RWPE1 (cell line): ENCODE results near the gene CDK5.
"Not testable (repeated sequence)": the region's sequence is repeated elsewhere in the genome, so short reads cannot be mapped to it uniquely, and the experiment has no call there.

Experiments used
- CTCF ChIA-PET: fragments of 350-600 bp; sonication (Branson Sonifier 250); formaldehyde crosslinking; extraction: SDS; loops from one replicate; lab custom pipeline; 2021; lab: Yijun Ruan, JAX
- POLR2A ChIA-PET: fragments of 400-600 bp; formaldehyde crosslinking; extraction: SDS; loops from one replicate; lab custom pipeline; 2020; ENCODE audit warnings: antibody characterized with exemption; ENCODE audit not compliant: low non-redundant PET; lab: Yijun Ruan, JAX
- DNase-seq: peaks from one replicate; pipeline ENCODE4 v3.0.0; 2012; ENCODE audit warnings: low spot score
- H3K27ac ChIP-seq: fragments of 450-650 bp; 2 replicates; pipeline ENCODE4 v1.5.1; 2017
- TF ChIP-seq, protein P1 (sequence below): fragments of 450-650 bp; conservative IDR thresholded peaks from 2 replicates; pipeline ENCODE4 v1.5.1; 2017; ENCODE audit warnings: low read depth, mild to moderate bottlenecking

CDK5 gene

GRCh38 chr7:151045967-151046366 is 11.7 kb downstream of the CDK5 start:
- ChIA-PET CTCF (no interaction called here), POLR2A (no interaction called here)
- TF ChIP-seq, protein P1, sequence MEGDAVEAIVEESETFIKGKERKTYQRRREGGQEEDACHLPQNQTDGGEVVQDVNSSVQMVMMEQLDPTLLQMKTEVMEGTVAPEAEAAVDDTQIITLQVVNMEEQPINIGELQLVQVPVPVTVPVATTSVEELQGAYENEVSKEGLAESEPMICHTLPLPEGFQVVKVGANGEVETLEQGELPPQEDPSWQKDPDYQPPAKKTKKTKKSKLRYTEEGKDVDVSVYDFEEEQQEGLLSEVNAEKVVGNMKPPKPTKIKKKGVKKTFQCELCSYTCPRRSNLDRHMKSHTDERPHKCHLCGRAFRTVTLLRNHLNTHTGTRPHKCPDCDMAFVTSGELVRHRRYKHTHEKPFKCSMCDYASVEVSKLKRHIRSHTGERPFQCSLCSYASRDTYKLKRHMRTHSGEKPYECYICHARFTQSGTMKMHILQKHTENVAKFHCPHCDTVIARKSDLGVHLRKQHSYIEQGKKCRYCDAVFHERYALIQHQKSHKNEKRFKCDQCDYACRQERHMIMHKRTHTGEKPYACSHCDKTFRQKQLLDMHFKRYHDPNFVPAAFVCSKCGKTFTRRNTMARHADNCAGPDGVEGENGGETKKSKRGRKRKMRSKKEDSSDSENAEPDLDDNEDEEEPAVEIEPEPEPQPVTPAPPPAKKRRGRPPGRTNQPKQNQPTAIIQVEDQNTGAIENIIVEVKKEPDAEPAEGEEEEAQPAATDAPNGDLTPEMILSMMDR = no peak
- peak overlapping the region; percentile 54 for H3K27ac ChIP-seq
- DNase-seq = no peak

GRCh38 chr7:151045262-151045661 is 12.4 kb downstream of the CDK5 start:
- CTCF ChIA-PET = interaction anchor here (0.7 kb wide), 1 partner anchor 14 kb away, joined by 3 read pairs; the partner anchor contains the start of gene SLC4A2
- no peak for DNase-seq

GRCh38 chr7:151043959-151044358 is 13.7 kb downstream of the CDK5 start:
- ChIA-PET POLR2A (no interaction called here), CTCF (no interaction called here)
- H3K27ac ChIP-seq = no peak overlapping the region
- no peak for DNase-seq
- TF ChIP-seq, protein P1 = no peak

More at GRCh38 chr7:151045262-151045661, 12.4 kb downstream of the CDK5 start:
- POLR2A ChIA-PET = no interaction called here
- TF ChIP-seq, protein P1 = no peak
- peak overlapping the region; percentile 54 for H3K27ac ChIP-seq

DNA sequence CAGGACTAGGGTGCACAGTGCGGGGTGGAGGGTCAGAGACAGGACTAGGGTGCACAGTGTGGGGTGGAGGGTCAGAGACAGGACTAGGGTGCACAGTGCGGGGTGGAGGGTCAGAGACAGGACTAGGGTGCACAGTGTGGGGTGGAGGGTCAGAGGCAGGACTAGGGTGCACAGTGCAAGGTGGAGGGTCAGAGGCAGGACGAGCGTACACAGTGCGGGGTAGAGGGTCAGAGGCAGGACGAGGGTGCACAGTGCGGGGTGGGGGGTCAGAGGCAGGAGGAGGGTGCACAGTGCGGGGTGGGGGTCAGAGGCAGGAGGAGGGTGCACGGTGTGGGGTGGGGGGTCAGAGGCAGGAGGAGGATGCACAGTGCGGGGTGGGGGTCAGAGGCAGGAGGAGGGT is 14.2 kb downstream of the CDK5 start:
- DNase-seq, CTCF ChIA-PET, H3K27ac ChIP-seq, POLR2A ChIA-PET: not testable (repeated sequence)

DNA sequence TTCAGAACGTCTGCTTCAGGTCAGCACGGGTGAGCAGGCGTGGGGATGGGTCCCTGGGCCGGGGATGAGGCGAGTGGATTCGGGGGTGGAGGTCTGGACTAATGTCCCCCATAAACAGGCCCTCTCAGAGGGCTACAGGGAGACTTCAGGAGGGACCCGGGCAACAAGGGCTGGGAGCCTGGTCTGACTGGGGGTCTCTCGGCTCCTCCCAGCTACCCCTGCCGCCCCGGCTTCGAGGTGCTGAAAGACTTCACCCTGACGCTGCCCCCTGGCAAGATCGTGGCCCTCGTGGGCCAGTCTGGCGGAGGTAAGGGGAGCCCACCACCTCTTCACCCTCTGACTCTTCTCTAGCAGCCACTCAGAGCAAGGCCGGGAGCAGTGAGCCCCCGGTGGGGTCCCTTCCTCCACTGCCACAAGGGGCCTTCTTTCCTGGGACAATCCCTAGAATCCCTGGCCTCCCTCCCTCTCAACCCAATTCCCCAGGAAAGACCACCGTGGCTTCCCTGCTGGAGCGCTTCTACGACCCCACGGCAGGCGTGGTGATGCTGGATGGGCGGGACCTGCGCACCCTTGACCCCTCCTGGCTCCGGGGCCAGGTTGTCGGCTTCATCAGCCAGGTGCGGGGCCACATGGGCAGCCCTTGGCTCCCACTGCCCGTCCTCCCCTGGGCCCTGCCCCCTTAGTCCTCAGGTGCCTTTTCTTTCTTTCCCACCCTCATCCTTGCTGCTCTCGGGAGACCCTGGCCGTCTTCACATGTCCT is 16.9 kb downstream of the CDK5 start:
- H3K27ac ChIP-seq = peak overlapping the region; percentile 91; the same call in 1 of the 2 replicates
- POLR2A ChIA-PET = no interaction called here
- TF ChIP-seq, protein P1 = no peak
- no peak for DNase-seq
- CTCF ChIA-PET = interaction anchor here (1.4 kb wide), 1 partner anchor 203 kb away, joined by 4 read pairs; no protein-coding TSS in a partner anchor

DNA sequence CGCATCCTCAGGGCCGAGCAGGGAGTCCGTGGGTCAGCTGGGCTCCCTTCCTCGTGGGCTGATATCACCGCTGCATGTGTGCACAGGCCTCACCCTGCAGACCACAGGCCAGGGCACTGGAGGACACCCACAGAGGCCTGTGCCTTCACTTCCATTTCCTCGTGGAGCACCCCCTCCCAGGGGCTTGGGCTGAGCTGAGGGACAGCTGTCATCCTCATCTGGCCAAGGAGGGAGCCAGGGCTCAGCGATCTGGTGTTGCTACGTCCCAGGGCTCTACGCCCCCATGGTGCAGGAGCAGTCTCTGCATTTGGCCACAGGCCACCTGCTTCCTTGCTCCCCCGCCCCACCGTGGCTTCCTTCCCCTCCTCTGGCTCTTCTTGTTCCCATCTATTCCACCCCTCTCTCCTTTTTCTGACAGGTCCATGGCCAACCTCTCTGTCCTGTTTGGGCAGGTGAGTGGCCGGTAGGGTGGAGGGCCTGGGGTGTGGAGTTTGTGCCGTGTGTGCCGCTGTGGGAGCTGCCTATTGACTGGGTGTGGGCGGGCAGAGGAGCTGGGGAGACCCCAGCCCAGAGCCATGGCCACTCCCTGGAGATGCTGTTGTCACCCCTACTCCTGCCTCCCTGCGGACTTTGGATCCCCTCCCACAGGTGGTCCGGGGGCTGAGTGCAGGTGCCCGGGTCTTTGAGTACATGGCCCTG is 17.7 kb downstream of the CDK5 start:
- CTCF ChIA-PET = interaction anchor here (0.8 to 1.4 kb wide), 2 partner anchors 141 to 204 kb away, joined by 3 to 4 read pairs; no protein-coding TSS in a partner anchor
- no peak for DNase-seq
- POLR2A ChIA-PET = interaction anchor here (0.5 kb wide), 1 partner anchor 9 kb away, joined by 6 read pairs; no protein-coding TSS in a partner anchor
- H3K27ac ChIP-seq = peak overlapping the region; percentile 91
- TF ChIP-seq, protein P1 = no peak
